Calu3 (cell line): ENCODE measurements around the gene MYL7. TPM values are rescaled to one million over a fixed set of nuclear protein-coding genes. Genes with fewer than 3 reads are reported as not detected.

ENCODE experiments used
- BruUV-seq: library from RNA; stranded (reverse); fragments of 400-500 nt; replicated peaks from 2 replicates; lab custom pipeline; 2021; lab: Mats Ljungman, UMichigan
- CTCF ChIA-PET: fragments of 300-600 bp; sonication (Branson Sonifier 250); formaldehyde crosslinking; loops from one replicate; lab custom pipeline; 2022; ENCODE audit warnings: antibody characterized with exemption; lab: Charles Lee
- DNase-seq: peaks from one replicate; pipeline ENCODE4 v3.0.0; 2022
- H3K27ac Mint-ChIP-seq: one replicate; pipeline ENCODE4 v1.8.0; 2022; ENCODE audit warnings: mixed read lengths; ENCODE audit not compliant: unreplicated experiment
- H3K27me3 Mint-ChIP-seq: one replicate; pipeline ENCODE4 v1.8.0; 2022; ENCODE audit warnings: mixed read lengths; ENCODE audit not compliant: unreplicated experiment
- H3K36me3 Mint-ChIP-seq: one replicate; pipeline ENCODE4 v1.8.0; 2022; ENCODE audit warnings: mild to moderate bottlenecking, moderate library complexity, mixed read lengths; ENCODE audit not compliant: insufficient read depth, unreplicated experiment
- H3K4me1 Mint-ChIP-seq: one replicate; pipeline ENCODE4 v1.8.0; 2022; ENCODE audit warnings: mild to moderate bottlenecking, low read depth, mixed read lengths; ENCODE audit not compliant: unreplicated experiment
- H3K4me3 Mint-ChIP-seq: one replicate; pipeline ENCODE4 v1.8.0; 2022; ENCODE audit warnings: mild to moderate bottlenecking, low read depth, moderate library complexity, mixed read lengths; ENCODE audit not compliant: unreplicated experiment
- H3K9me3 Mint-ChIP-seq: one replicate; pipeline ENCODE4 v1.8.0; 2022; ENCODE audit warnings: low read depth, mixed read lengths; ENCODE audit not compliant: unreplicated experiment
- CTCF ChIP-seq: fragments of 200-600 bp; IDR thresholded peaks from one replicate; pipeline ENCODE4 v1.8.0; 2022; ENCODE audit warnings: antibody characterized with exemption; ENCODE audit not compliant: unreplicated experiment
- intact Hi-C: fragments of 100-400 bp; cut with micrococcal nuclease; formaldehyde crosslinking; loops from one replicate; pipeline ENCODE4 v1.10.0; 2022; ENCODE audit not compliant: unreplicated experiment
- total RNA-seq: library from RNA; stranded (reverse); gene quantifications from 2 replicates; pipeline ENCODE4 v1.2.3, GENCODE V29; 2022

Gene MYL7
- total RNA-seq, 1 experiment from 2014 or later = not detected

- intact Hi-C loops = loop anchor here (5.0 kb wide), 1 partner anchor 73 kb away; no protein-coding TSS in a partner anchor
- Mint-ChIP-seq H3K9me3 (no peaks in the 10 kb centered on the region), H3K27ac (no peak overlapping the region), H3K36me3 (peaks cover 41% of the 10 kb centered on the region), H3K4me3 (no peak overlapping the region), H3K4me1 (peaks cover 19% of the 10 kb centered on the region), H3K27me3 (no peaks in the 10 kb centered on the region)
- no TSS peak for BruUV-seq
- DNase-seq = no peak
- no peak for TF ChIP-seq CTCF
- CTCF ChIA-PET = no interaction called here
Measured at GRCh38 chr7:44120395-44120794, 20.7 kb downstream of the MYL7 start.

- Mint-ChIP-seq H3K9me3 (no peaks in the 10 kb centered on the region), H3K36me3 (peaks cover 41% of the 10 kb centered on the region), H3K4me1 (peaks cover 19% of the 10 kb centered on the region), H3K27me3 (no peaks in the 10 kb centered on the region), H3K27ac (no peak overlapping the region), H3K4me3 (no peak overlapping the region)
- CTCF ChIA-PET = no interaction called here
- DNase-seq = no peak
- intact Hi-C loops = loop anchor here (5.0 kb wide), 1 partner anchor 73 kb away; no protein-coding TSS in a partner anchor
- BruUV-seq = no TSS peak
- TF ChIP-seq CTCF = no peak
Measured at GRCh38 chr7:44119829-44120380, 21.2 kb downstream of the MYL7 start.

- Mint-ChIP-seq H3K27me3 (no peaks in the 10 kb centered on the region), H3K27ac (no peak overlapping the region)
- CTCF ChIA-PET = no interaction called here
Measured at GRCh38 chr7:44117801-44118429, 23.2 kb downstream of the MYL7 start.

More at GRCh38 chr7:44117801-44118429, 23.2 kb downstream of the MYL7 start:
- TF ChIP-seq CTCF = no peak
- intact Hi-C loops = no loop called here
- BruUV-seq = no TSS peak
- Mint-ChIP-seq H3K36me3 (peaks cover 42% of the 10 kb centered on the region), H3K4me3 (no peak overlapping the region), H3K9me3 (no peaks in the 10 kb centered on the region), H3K4me1 (peaks cover 9% of the 10 kb centered on the region)
- no peak for DNase-seq
